ENCODE data around the gene WDR7.

The WDR7 gene

GRCh38 chr18:56888978-56889377 lies 237.8 kb downstream of the WDR7 start:
- TF ChIP-seq, protein P1, sequence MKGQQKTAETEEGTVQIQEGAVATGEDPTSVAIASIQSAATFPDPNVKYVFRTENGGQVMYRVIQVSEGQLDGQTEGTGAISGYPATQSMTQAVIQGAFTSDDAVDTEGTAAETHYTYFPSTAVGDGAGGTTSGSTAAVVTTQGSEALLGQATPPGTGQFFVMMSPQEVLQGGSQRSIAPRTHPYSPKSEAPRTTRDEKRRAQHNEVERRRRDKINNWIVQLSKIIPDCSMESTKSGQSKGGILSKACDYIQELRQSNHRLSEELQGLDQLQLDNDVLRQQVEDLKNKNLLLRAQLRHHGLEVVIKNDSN (IDR thresholded peaks at IDR 0.05), result no peak
- TF ChIP-seq EGR1 (IDR thresholded peaks at IDR 0.05), result no peak
- TF ChIP-seq ZBTB7A (IDR thresholded peaks at IDR 0.05; ENCODE audit: low read depth), result no peak
- no peak for TF ChIP-seq TAF1 (IDR thresholded peaks at IDR 0.05; ENCODE audit: low read depth)
- TF ChIP-seq, protein P2, sequence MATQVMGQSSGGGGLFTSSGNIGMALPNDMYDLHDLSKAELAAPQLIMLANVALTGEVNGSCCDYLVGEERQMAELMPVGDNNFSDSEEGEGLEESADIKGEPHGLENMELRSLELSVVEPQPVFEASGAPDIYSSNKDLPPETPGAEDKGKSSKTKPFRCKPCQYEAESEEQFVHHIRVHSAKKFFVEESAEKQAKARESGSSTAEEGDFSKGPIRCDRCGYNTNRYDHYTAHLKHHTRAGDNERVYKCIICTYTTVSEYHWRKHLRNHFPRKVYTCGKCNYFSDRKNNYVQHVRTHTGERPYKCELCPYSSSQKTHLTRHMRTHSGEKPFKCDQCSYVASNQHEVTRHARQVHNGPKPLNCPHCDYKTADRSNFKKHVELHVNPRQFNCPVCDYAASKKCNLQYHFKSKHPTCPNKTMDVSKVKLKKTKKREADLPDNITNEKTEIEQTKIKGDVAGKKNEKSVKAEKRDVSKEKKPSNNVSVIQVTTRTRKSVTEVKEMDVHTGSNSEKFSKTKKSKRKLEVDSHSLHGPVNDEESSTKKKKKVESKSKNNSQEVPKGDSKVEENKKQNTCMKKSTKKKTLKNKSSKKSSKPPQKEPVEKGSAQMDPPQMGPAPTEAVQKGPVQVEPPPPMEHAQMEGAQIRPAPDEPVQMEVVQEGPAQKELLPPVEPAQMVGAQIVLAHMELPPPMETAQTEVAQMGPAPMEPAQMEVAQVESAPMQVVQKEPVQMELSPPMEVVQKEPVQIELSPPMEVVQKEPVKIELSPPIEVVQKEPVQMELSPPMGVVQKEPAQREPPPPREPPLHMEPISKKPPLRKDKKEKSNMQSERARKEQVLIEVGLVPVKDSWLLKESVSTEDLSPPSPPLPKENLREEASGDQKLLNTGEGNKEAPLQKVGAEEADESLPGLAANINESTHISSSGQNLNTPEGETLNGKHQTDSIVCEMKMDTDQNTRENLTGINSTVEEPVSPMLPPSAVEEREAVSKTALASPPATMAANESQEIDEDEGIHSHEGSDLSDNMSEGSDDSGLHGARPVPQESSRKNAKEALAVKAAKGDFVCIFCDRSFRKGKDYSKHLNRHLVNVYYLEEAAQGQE (IDR thresholded peaks at IDR 0.05; ENCODE audit: low read depth), result no peak
- TF ChIP-seq EP300 (IDR thresholded peaks at IDR 0.05; ENCODE audit: borderline replicate concordance), result no peak

- TF ChIP-seq RAD21 (IDR thresholded peaks at IDR 0.05; ENCODE audit: low read depth), result no peak
- no peak for TF ChIP-seq TAF1 (IDR thresholded peaks at IDR 0.05; ENCODE audit: low read depth)
- TF ChIP-seq EP300 (IDR thresholded peaks at IDR 0.05; ENCODE audit: borderline replicate concordance), result no peak
- no peak for TF ChIP-seq YY1 (IDR thresholded peaks at IDR 0.05; ENCODE audit: low read depth)
These were observed 238.5 kb downstream of the WDR7 start for GRCh38 chr18:56889621-56890020.

DNA sequence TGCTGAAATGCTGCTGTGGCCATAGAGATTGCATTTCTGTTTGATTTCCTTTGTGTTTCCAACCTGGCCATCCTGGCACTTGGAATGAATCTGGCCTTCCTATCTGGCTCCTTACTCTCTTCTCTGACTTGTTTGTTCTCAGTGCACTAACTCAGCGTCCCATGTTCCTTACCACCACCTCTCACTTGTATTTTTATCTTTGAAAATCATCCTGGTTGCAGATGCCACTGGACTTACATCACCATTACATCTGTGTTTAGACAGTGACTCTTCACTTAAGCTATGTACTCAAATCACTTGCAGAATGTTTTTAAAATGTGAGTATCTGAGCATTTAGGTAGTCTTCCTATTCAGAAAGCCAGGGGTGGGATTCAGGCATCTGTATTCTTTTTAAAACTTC lies 239.5 kb downstream of the WDR7 start:
- no peak for TF ChIP-seq EGR1 (IDR thresholded peaks at IDR 0.05)
- TF ChIP-seq NFIC (IDR thresholded peaks at IDR 0.05), result no peak
- no peak for TF ChIP-seq EP300 (IDR thresholded peaks at IDR 0.05; ENCODE audit: borderline replicate concordance)
- no peak for TF ChIP-seq TCF12 (IDR thresholded peaks at IDR 0.05; ENCODE audit: low read depth)
- TF ChIP-seq CEBPB (IDR thresholded peaks at IDR 0.05), result no peak
- TF ChIP-seq, protein P2 (IDR thresholded peaks at IDR 0.05; ENCODE audit: low read depth), result no peak
- no peak for TF ChIP-seq TEAD4 (IDR thresholded peaks at IDR 0.05)
- TF ChIP-seq ZBTB7A (IDR thresholded peaks at IDR 0.05; ENCODE audit: low read depth), result no peak

- TF ChIP-seq TCF12 (IDR thresholded peaks at IDR 0.05; ENCODE audit: low read depth), result no peak
- TF ChIP-seq CEBPB (IDR thresholded peaks at IDR 0.05), result no peak
- TF ChIP-seq RAD21 (IDR thresholded peaks at IDR 0.05; ENCODE audit: low read depth), result no peak
- no peak for TF ChIP-seq TAF1 (IDR thresholded peaks at IDR 0.05; ENCODE audit: low read depth)
These were observed 240.0 kb downstream of the WDR7 start for GRCh38 chr18:56891116-56891515.

- no peak for TF ChIP-seq EGR1 (IDR thresholded peaks at IDR 0.05)
- no peak for TF ChIP-seq YY1 (IDR thresholded peaks at IDR 0.05; ENCODE audit: low read depth)
- no peak for TF ChIP-seq EP300 (IDR thresholded peaks at IDR 0.05; ENCODE audit: borderline replicate concordance)
- no peak for TF ChIP-seq NFIC (IDR thresholded peaks at IDR 0.05)
- TF ChIP-seq ZBTB7A (IDR thresholded peaks at IDR 0.05; ENCODE audit: low read depth), result no peak
- TF ChIP-seq TAF1 (IDR thresholded peaks at IDR 0.05; ENCODE audit: low read depth), result no peak
These were observed 240.7 kb downstream of the WDR7 start for GRCh38 chr18:56891870-56892269.

- TF ChIP-seq, protein P2 (IDR thresholded peaks at IDR 0.05; ENCODE audit: low read depth), result no peak
- no peak for TF ChIP-seq FOXM1 (IDR thresholded peaks at IDR 0.05; ENCODE audit: borderline replicate concordance, low read depth)
- no peak for TF ChIP-seq YY1 (IDR thresholded peaks at IDR 0.05; ENCODE audit: low read depth)
- TF ChIP-seq NFIC (IDR thresholded peaks at IDR 0.05), result no peak
- no peak for TF ChIP-seq EP300 (IDR thresholded peaks at IDR 0.05; ENCODE audit: borderline replicate concordance)
- no peak for TF ChIP-seq CEBPB (IDR thresholded peaks at IDR 0.05)
- no peak for TF ChIP-seq TAF1 (IDR thresholded peaks at IDR 0.05; ENCODE audit: low read depth)
- no peak for TF ChIP-seq CREB1 (IDR thresholded peaks at IDR 0.05; ENCODE audit: low read depth)
- no peak for TF ChIP-seq TCF12 (IDR thresholded peaks at IDR 0.05; ENCODE audit: low read depth)
- no peak for TF ChIP-seq RAD21 (IDR thresholded peaks at IDR 0.05; ENCODE audit: low read depth)
- no peak for TF ChIP-seq EGR1 (IDR thresholded peaks at IDR 0.05)
These were observed 246.0 kb downstream of the WDR7 start for GRCh38 chr18:56897122-56897521.
